ENCODE data around the gene NIPAL1. TPM values are rescaled to one million over a fixed set of nuclear protein-coding genes. Genes with fewer than 3 reads are reported as not detected.

The NIPAL1 gene
- total RNA-seq, 1 donor from 2014 or later: 4.9 TPM

Other genes starting within 250 kb of the NIPAL1 start
- gene CORIN, start 178.7 kb upstream of the NIPAL1 start, total RNA-seq: 0.20 and 0.31 TPM in 2 replicates
- gene NFXL1, start 102.2 kb upstream of the NIPAL1 start, total RNA-seq: 11.7 and 13.0 TPM in 2 replicates
- gene CNGA1, start 91 bp upstream of the NIPAL1 start, total RNA-seq: not detected in 2 replicates
- gene TXK, start 117.5 kb downstream of the NIPAL1 start, total RNA-seq: 0.50 TPM in 1 of 2 replicates, not detected in the other

Measured in astrocyte (in vitro differentiated cells and primary cell).